Subcutaneous adipose tissue (tissue), 4 donors: ENCODE measurements around the gene SPRYD3. TPM values are rescaled to one million over a fixed set of nuclear protein-coding genes. Genes with fewer than 3 reads are reported as not detected.

Source experiments
- CTCF ChIP-seq: fragments of 450-650 bp; IDR thresholded peaks from one replicate; pipeline ENCODE4 v1.5.1; 2016; ENCODE audit warnings: low read depth, mild to moderate bottlenecking, control low read depth, antibody characterized with exemption, moderate library complexity
- total RNA-seq, 4 donors: library from RNA; depleted of rRNA; stranded (reverse); fragments of >200 nt; gene quantifications; one replicate each; pipeline ENCODE4 v1.1.0, GENCODE V29; 2016

Gene SPRYD3
- total RNA-seq, 4 donors from 2014 or later = 20.4 to 41.8 (median 24.6) TPM

DNA sequence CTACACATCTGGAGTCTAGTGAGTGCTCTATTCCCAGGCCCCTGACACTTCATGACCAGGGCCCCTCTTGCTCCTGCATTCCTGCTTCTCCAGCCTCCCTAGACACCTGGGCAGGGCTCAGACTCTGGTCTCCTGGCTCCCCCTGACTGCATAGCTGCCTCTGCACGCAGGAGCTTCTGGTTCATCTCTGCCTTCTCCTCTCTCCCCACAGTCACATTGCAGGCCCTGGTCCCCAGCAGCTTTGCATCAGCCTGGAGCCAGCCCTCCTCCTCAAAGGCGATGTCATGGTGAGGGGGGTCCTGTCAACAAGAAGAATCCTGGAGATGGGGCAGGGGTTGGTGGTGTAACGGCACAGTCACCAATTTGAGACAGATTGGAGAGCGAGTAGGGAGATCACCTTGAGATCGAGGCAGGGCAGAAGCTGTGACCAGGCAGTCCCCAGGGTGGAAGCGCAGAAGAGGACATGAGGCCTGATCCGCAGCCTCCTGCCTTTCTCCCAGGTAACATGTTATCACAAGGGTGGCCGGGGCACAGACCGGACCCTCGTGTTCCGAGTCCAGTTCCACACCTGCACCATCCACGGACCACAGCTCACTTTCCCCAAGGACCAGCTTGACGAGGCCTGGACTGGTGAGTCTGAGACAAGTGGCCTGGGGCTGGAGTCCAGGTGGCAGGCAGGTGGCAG lies 21.2 kb downstream of the SPRYD3 start:
- TF ChIP-seq CTCF = no peak

- no peak for TF ChIP-seq CTCF
Measured at GRCh38 chr12:53056901-53057300, 22.3 kb downstream of the SPRYD3 start.

- TF ChIP-seq CTCF = no peak
Measured at GRCh38 chr12:53056296-53056695, 22.9 kb downstream of the SPRYD3 start.

DNA sequence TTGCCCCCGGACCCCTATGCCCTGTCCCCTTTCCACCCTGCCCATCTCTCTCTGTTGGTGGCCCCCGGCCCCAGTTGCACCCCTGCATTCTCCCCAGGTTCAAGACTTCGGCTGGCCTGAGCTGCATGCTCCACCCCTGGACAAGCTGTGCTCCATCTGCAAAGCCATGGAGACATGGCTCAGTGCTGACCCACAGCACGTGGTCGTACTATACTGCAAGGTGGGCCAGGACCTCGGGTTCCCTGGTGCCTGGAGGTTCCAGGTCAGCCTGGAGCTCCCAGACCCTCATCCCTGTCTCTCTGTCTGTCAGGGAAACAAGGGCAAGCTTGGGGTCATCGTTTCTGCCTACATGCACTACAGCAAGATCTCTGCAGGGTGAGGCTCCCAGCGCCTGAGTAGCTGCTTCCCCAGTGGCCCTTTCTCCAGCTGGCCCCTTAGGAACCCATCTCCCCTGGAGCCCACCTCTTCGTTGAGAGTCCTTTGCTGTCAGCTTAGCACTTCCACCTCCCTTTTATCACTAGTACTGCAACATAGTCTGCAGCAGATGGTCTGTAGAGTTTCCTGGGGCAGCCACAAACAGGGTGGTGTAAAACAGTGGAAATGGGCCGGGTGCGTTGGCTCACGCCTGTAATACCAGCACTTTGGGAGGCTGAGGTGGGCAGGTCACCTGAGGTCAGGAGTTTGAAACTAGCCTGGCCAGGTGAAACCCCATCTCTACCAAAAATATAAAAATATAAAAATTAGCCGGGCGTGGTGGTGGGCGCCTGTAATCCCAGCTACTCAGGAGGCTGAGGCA lies 23.5 kb downstream of the SPRYD3 start:
- no peak for TF ChIP-seq CTCF

- TF ChIP-seq CTCF = no peak
Measured at GRCh38 chr12:53054112-53054878, 24.9 kb downstream of the SPRYD3 start.

GRCh38 chr12:53053218-53054111 lies 25.7 kb downstream of the SPRYD3 start:
- TF ChIP-seq CTCF = no peak
